ENCODE data around the gene RTTN.

RTTN gene

GRCh38 chr18:70175216-70175615, 30.3 kb downstream of the RTTN start:
- no peaks in the 10 kb centered on the region for H3K4me1 ChIP-seq (ENCODE audit: control insufficient read depth, insufficient read depth, low read length)
- H3K36me3 ChIP-seq (ENCODE audit: insufficient read depth, low read length), result no peaks in the 10 kb centered on the region
- no peaks in the 10 kb centered on the region for H3K9me3 ChIP-seq (replicated peaks; ENCODE audit: low read length)
- no peak overlapping the region for H3K9ac ChIP-seq (ENCODE audit: low read depth, low read length)
- H3K4me2 ChIP-seq (ENCODE audit: low read length), result no peak overlapping the region
- H3K4me3 ChIP-seq (ENCODE audit: low read length), result no peak overlapping the region
- H3K27me3 ChIP-seq (ENCODE audit: control insufficient read depth, insufficient read depth, low read length), result no peaks in the 10 kb centered on the region

GRCh38 chr18:70172225-70172624, 33.3 kb downstream of the RTTN start:
- Histone ChIP-seq H3K4me2 (ENCODE audit: low read length) (no peak overlapping the region), H3K4me3 (ENCODE audit: low read length) (no peak overlapping the region), H3K4me1 (ENCODE audit: control insufficient read depth, insufficient read depth, low read length) (no peaks in the 10 kb centered on the region), H3K27me3 (ENCODE audit: control insufficient read depth, insufficient read depth, low read length) (no peaks in the 10 kb centered on the region), H3K9ac (ENCODE audit: low read depth, low read length) (no peak overlapping the region), H3K9me3 (replicated peaks; ENCODE audit: low read length) (no peaks in the 10 kb centered on the region), H3K36me3 (ENCODE audit: insufficient read depth, low read length) (no peaks in the 10 kb centered on the region)

GRCh38 chr18:70169747-70170146, 35.7 kb downstream of the RTTN start:
- no peaks in the 10 kb centered on the region for H3K27me3 ChIP-seq (ENCODE audit: control insufficient read depth, insufficient read depth, low read length)
- no peaks in the 10 kb centered on the region for H3K4me1 ChIP-seq (ENCODE audit: control insufficient read depth, insufficient read depth, low read length)
- H3K36me3 ChIP-seq (ENCODE audit: insufficient read depth, low read length), result no peaks in the 10 kb centered on the region
- no peak overlapping the region for H3K4me2 ChIP-seq (ENCODE audit: low read length)
- H3K9me3 ChIP-seq (replicated peaks; ENCODE audit: low read length), result no peaks in the 10 kb centered on the region
- no peak overlapping the region for H3K9ac ChIP-seq (ENCODE audit: low read depth, low read length)
- no peak overlapping the region for H3K4me3 ChIP-seq (ENCODE audit: low read length)

- Histone ChIP-seq H3K4me3 (ENCODE audit: low read length) (no peak overlapping the region), H3K4me1 (ENCODE audit: control insufficient read depth, insufficient read depth, low read length) (no peaks in the 10 kb centered on the region), H3K27me3 (ENCODE audit: control insufficient read depth, insufficient read depth, low read length) (no peaks in the 10 kb centered on the region), H3K9me3 (replicated peaks; ENCODE audit: low read length) (no peaks in the 10 kb centered on the region), H3K36me3 (ENCODE audit: insufficient read depth, low read length) (no peaks in the 10 kb centered on the region), H3K9ac (ENCODE audit: low read depth, low read length) (no peak overlapping the region), H3K4me2 (ENCODE audit: low read length) (no peak overlapping the region)
Measured at GRCh38 chr18:70166668-70167067, 38.8 kb downstream of the RTTN start.

GRCh38 chr18:70165936-70166335, 39.6 kb downstream of the RTTN start:
- Histone ChIP-seq H3K9ac (ENCODE audit: low read depth, low read length) (no peak overlapping the region), H3K4me1 (ENCODE audit: control insufficient read depth, insufficient read depth, low read length) (no peaks in the 10 kb centered on the region), H3K4me2 (ENCODE audit: low read length) (no peak overlapping the region), H3K9me3 (replicated peaks; ENCODE audit: low read length) (no peaks in the 10 kb centered on the region), H3K27me3 (ENCODE audit: control insufficient read depth, insufficient read depth, low read length) (no peaks in the 10 kb centered on the region), H3K4me3 (ENCODE audit: low read length) (no peak overlapping the region), H3K36me3 (ENCODE audit: insufficient read depth, low read length) (no peaks in the 10 kb centered on the region)

- Histone ChIP-seq H3K36me3 (ENCODE audit: insufficient read depth, low read length) (no peaks in the 10 kb centered on the region), H3K4me3 (ENCODE audit: low read length) (no peak overlapping the region), H3K27me3 (ENCODE audit: control insufficient read depth, insufficient read depth, low read length) (no peaks in the 10 kb centered on the region), H3K9ac (ENCODE audit: low read depth, low read length) (no peak overlapping the region), H3K9me3 (replicated peaks; ENCODE audit: low read length) (no peaks in the 10 kb centered on the region), H3K4me1 (ENCODE audit: control insufficient read depth, insufficient read depth, low read length) (peaks cover under 1% of the 10 kb centered on the region), H3K4me2 (ENCODE audit: low read length) (no peak overlapping the region)
Measured at GRCh38 chr18:70160073-70160678, 45.3 kb downstream of the RTTN start.

GRCh38 chr18:70158992-70159717, 46.3 kb downstream of the RTTN start:
- Histone ChIP-seq H3K4me2 (ENCODE audit: low read length) (no peak overlapping the region), H3K9me3 (replicated peaks; ENCODE audit: low read length) (no peaks in the 10 kb centered on the region), H3K9ac (ENCODE audit: low read depth, low read length) (no peak overlapping the region), H3K36me3 (ENCODE audit: insufficient read depth, low read length) (no peaks in the 10 kb centered on the region), H3K27me3 (ENCODE audit: control insufficient read depth, insufficient read depth, low read length) (no peaks in the 10 kb centered on the region), H3K4me1 (ENCODE audit: control insufficient read depth, insufficient read depth, low read length) (peaks cover 10% of the 10 kb centered on the region), H3K4me3 (ENCODE audit: low read length) (no peak overlapping the region)

- peaks cover 12% of the 10 kb centered on the region for H3K4me1 ChIP-seq (ENCODE audit: control insufficient read depth, insufficient read depth, low read length)
- H3K27me3 ChIP-seq (ENCODE audit: control insufficient read depth, insufficient read depth, low read length), result no peaks in the 10 kb centered on the region
- no peak overlapping the region for H3K4me3 ChIP-seq (ENCODE audit: low read length)
- no peak overlapping the region for H3K9ac ChIP-seq (ENCODE audit: low read depth, low read length)
- no peaks in the 10 kb centered on the region for H3K9me3 ChIP-seq (replicated peaks; ENCODE audit: low read length)
- no peaks in the 10 kb centered on the region for H3K36me3 ChIP-seq (ENCODE audit: insufficient read depth, low read length)
- no peak overlapping the region for H3K4me2 ChIP-seq (ENCODE audit: low read length)
Measured at GRCh38 chr18:70156886-70157285, 48.6 kb downstream of the RTTN start.

- Histone ChIP-seq H3K36me3 (ENCODE audit: insufficient read depth, low read length) (peaks cover 2% of the 10 kb centered on the region), H3K4me3 (ENCODE audit: low read length) (no peak overlapping the region), H3K9me3 (replicated peaks; ENCODE audit: low read length) (no peaks in the 10 kb centered on the region), H3K4me2 (ENCODE audit: low read length) (peak overlapping the region; percentile 29), H3K4me1 (ENCODE audit: control insufficient read depth, insufficient read depth, low read length) (peaks cover 12% of the 10 kb centered on the region), H3K27me3 (ENCODE audit: control insufficient read depth, insufficient read depth, low read length) (no peaks in the 10 kb centered on the region), H3K9ac (ENCODE audit: low read depth, low read length) (no peak overlapping the region)
Measured at GRCh38 chr18:70154591-70155194, 50.8 kb downstream of the RTTN start.

- H3K27me3 ChIP-seq (ENCODE audit: control insufficient read depth, insufficient read depth, low read length), result no peaks in the 10 kb centered on the region
- peaks cover 12% of the 10 kb centered on the region for H3K4me1 ChIP-seq (ENCODE audit: control insufficient read depth, insufficient read depth, low read length)
- no peaks in the 10 kb centered on the region for H3K9me3 ChIP-seq (replicated peaks; ENCODE audit: low read length)
- H3K4me3 ChIP-seq (ENCODE audit: low read length), result no peak overlapping the region
- no peak overlapping the region for H3K4me2 ChIP-seq (ENCODE audit: low read length)
- no peak overlapping the region for H3K9ac ChIP-seq (ENCODE audit: low read depth, low read length)
- H3K36me3 ChIP-seq (ENCODE audit: insufficient read depth, low read length), result peaks cover 7% of the 10 kb centered on the region
Measured at GRCh38 chr18:70151614-70152013, 53.9 kb downstream of the RTTN start.

- Histone ChIP-seq H3K27me3 (ENCODE audit: control insufficient read depth, insufficient read depth, low read length) (no peaks in the 10 kb centered on the region), H3K4me2 (ENCODE audit: low read length) (no peak overlapping the region), H3K9ac (ENCODE audit: low read depth, low read length) (no peak overlapping the region), H3K4me1 (ENCODE audit: control insufficient read depth, insufficient read depth, low read length) (peaks cover 8% of the 10 kb centered on the region), H3K4me3 (ENCODE audit: low read length) (no peak overlapping the region), H3K36me3 (ENCODE audit: insufficient read depth, low read length) (peaks cover 7% of the 10 kb centered on the region), H3K9me3 (replicated peaks; ENCODE audit: low read length) (no peaks in the 10 kb centered on the region)
Measured at GRCh38 chr18:70149616-70150301, 55.7 kb downstream of the RTTN start.

Measured in skeletal muscle satellite cell (primary cell).